SK-N-SH treated with all-trans-retinoic acid at 6 μM for 48 hours (cell line): ENCODE results near the gene THAP8.

Experiments
- ARNTL ChIP-seq: fragments of 450-650 bp; formaldehyde crosslinking; IDR thresholded peaks from 2 replicates; pipeline ENCODE4 v1.5.0; 2020; ENCODE audit warnings: low read depth, mild to moderate bottlenecking, moderate library complexity, borderline replicate concordance
- CSRNP3 ChIP-seq: fragments of 250-450 bp; sonication (Bioruptor Pico); IDR thresholded peaks from 2 replicates; pipeline ENCODE4 v1.5.1; 2021; ENCODE audit warnings: mild to moderate bottlenecking, moderate library complexity
- GLIS3 ChIP-seq: fragments of 250-450 bp; sonication (Bioruptor Pico); IDR thresholded peaks from 2 replicates; pipeline ENCODE4 v1.5.0; 2020; ENCODE audit warnings: mild to moderate bottlenecking, moderate library complexity
- PATZ1 ChIP-seq: fragments of 250-450 bp; sonication (Bioruptor Pico); IDR thresholded peaks from 2 replicates; pipeline ENCODE4 v1.8.0; 2020; ENCODE audit warnings: mild to moderate bottlenecking, moderate library complexity, borderline replicate concordance
- POU6F1 ChIP-seq: fragments of 250-450 bp; sonication (Bioruptor Pico); IDR thresholded peaks from 2 replicates; pipeline ENCODE4 v1.8.0; 2021; ENCODE audit warnings: low read depth, mild to moderate bottlenecking, moderate library complexity, borderline replicate concordance
- PPARA ChIP-seq: fragments of 250-450 bp; sonication (Bioruptor Pico); IDR thresholded peaks from 2 replicates; pipeline ENCODE4 v1.5.0; 2020; ENCODE audit warnings: mild to moderate bottlenecking, borderline replicate concordance
- RARB ChIP-seq: fragments of 250-450 bp; sonication (Bioruptor Pico); IDR thresholded peaks from 2 replicates; pipeline ENCODE4 v1.8.0; 2021; ENCODE audit warnings: mild to moderate bottlenecking, moderate library complexity
- ZFP30 ChIP-seq: fragments of 450-650 bp; formaldehyde crosslinking; IDR thresholded peaks from 2 replicates; pipeline ENCODE4 v1.5.0; 2022; ENCODE audit warnings: mild to moderate bottlenecking, moderate library complexity
- ZNF8 ChIP-seq: fragments of 450-650 bp; formaldehyde crosslinking; IDR thresholded peaks from 2 replicates; pipeline ENCODE4 v1.5.0; 2020; ENCODE audit warnings: mild to moderate bottlenecking, moderate library complexity

- TF ChIP-seq CSRNP3 (CRISPR knock-in tag), result no peak
- no peak for TF ChIP-seq POU6F1 (CRISPR knock-in tag)
- no peak for TF ChIP-seq PPARA (CRISPR knock-in tag)
- no peak for TF ChIP-seq PATZ1 (CRISPR knock-in tag)
- TF ChIP-seq ZNF8, result no peak
- no peak for TF ChIP-seq ARNTL (CRISPR knock-in tag)
- TF ChIP-seq GLIS3 (CRISPR knock-in tag), result no peak
- no peak for TF ChIP-seq RARB (CRISPR knock-in tag)
- no peak for TF ChIP-seq ZFP30 (CRISPR knock-in tag)
Observed at GRCh38 chr19:35996777-35997176, 57.3 kb downstream of the THAP8 start.
